ENCODE measurements around the gene BOC.

DNA sequence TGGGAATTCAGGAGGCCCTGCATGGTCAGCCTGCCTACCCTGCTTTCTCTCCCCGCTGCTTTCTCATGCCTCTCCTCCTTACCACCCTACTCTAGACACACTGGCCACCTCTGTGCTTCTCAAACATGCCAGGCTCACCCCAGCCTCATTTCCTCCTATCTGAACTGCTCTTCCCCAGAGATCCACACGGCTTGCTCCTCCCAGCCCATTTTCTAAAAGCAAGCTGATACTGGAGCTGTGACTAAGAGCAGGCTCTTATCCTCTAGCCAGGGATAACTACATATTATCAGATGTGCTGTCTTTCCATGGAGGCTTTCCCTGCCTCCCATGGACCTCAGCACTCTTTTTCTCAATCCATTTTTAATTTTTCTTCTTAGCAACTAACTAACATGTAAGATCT, 85.9 kb downstream of the BOC start:
- TF ChIP-seq POLR2AphosphoS5 (IDR thresholded peaks at IDR 0.05; ENCODE audit: low read depth, low read length) (no peak), TAF1 (IDR thresholded peaks at IDR 0.05; ENCODE audit: borderline replicate concordance, low read depth, low read length) (no peak)
